ENCODE data around the gene SLC9B2. TPM values are rescaled to one million over a fixed set of nuclear protein-coding genes. Genes with fewer than 3 reads are reported as not detected.

The SLC9B2 gene
- total and polyA plus RNA-seq, 10 of the 15 experiments (the other 5 are each of a cell fraction or from before 2014, with no cell fraction given), result 8.9 to 32.5 (median 25.3) TPM

DNA sequence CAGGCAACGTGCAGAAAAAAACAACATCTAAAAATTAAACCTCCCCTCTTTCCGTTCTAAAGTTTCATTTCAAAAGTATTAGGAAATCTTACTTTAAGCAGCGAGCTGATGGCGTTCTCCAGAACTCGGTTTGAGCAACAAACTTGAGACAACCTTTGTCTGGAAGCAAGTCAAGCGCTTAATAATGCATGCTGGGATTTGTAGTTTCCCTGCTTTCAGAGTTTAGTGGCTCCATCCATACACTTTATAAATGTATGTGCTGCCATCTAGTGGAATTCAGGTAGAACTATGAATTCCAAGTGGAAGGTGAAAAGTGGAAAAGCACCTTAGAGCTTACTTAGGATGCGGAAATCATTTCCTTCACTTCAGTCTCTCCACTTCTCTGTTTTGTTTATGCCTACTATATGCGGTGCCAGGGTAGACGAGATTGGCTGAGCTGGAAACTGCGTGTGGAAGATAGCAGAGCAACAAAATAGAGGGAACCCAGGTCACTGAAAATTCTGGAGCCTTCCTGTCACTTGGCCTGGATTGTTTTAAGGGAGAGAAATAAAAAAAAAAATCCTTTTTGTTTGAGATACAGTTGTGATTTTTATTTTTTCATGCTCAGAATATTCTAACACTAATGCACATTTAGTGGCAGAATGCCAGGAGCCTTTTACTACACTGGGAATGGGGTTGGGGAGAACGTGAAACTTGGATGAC is 23.3 kb upstream of the SLC9B2 start, which contains the start of gene BDH2 (continued):
- TF ChIP-seq, protein P1, sequence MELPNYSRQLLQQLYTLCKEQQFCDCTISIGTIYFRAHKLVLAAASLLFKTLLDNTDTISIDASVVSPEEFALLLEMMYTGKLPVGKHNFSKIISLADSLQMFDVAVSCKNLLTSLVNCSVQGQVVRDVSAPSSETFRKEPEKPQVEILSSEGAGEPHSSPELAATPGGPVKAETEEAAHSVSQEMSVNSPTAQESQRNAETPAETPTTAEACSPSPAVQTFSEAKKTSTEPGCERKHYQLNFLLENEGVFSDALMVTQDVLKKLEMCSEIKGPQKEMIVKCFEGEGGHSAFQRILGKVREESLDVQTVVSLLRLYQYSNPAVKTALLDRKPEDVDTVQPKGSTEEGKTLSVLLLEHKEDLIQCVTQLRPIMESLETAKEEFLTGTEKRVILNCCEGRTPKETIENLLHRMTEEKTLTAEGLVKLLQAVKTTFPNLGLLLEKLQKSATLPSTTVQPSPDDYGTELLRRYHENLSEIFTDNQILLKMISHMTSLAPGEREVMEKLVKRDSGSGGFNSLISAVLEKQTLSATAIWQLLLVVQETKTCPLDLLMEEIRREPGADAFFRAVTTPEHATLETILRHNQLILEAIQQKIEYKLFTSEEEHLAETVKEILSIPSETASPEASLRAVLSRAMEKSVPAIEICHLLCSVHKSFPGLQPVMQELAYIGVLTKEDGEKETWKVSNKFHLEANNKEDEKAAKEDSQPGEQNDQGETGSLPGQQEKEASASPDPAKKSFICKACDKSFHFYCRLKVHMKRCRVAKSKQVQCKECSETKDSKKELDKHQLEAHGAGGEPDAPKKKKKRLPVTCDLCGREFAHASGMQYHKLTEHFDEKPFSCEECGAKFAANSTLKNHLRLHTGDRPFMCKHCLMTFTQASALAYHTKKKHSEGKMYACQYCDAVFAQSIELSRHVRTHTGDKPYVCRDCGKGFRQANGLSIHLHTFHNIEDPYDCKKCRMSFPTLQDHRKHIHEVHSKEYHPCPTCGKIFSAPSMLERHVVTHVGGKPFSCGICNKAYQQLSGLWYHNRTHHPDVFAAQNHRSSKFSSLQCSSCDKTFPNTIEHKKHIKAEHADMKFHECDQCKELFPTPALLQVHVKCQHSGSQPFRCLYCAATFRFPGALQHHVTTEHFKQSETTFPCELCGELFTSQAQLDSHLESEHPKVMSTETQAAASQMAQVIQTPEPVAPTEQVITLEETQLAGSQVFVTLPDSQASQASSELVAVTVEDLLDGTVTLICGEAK (IDR thresholded peaks at IDR 0.05; ENCODE audit: borderline replicate concordance), result no peak
- TF ChIP-seq IKZF2 (IDR thresholded peaks at IDR 0.05) (peak; percentile 29 to 36; a peak in 2 of 4 replicates), PAX5 (IDR thresholded peaks at IDR 0.05; ENCODE audit: borderline replicate concordance, low read depth, low read length) (no peak), SMAD1 (IDR thresholded peaks at IDR 0.05; ENCODE audit: low read depth, partially characterized antibody) (no peak), CBX5 (IDR thresholded peaks at IDR 0.05; ENCODE audit: low read depth) (no peak), RUNX3 (IDR thresholded peaks at IDR 0.05; ENCODE audit: low read length) (no peak), ZSCAN29 (IDR thresholded peaks at IDR 0.05) (no peak), JUND (IDR thresholded peaks at IDR 0.05; ENCODE audit: low read depth, low read length) (no peak), NR2C2 (IDR thresholded peaks at IDR 0.05; ENCODE audit: borderline replicate concordance, control insufficient read depth, insufficient read length, low read depth) (no peak), ZNF622 (IDR thresholded peaks at IDR 0.05) (no peak), POU2F2 (IDR thresholded peaks at IDR 0.05; ENCODE audit: borderline replicate concordance, low read depth, low read length) (0 out of 3 replicates have a peak, but pooled peaks have one; percentile 33), SREBF2 (IDR thresholded peaks at IDR 0.05; ENCODE audit: low read length) (no peak)
- TF ChIP-seq, protein P2, sequence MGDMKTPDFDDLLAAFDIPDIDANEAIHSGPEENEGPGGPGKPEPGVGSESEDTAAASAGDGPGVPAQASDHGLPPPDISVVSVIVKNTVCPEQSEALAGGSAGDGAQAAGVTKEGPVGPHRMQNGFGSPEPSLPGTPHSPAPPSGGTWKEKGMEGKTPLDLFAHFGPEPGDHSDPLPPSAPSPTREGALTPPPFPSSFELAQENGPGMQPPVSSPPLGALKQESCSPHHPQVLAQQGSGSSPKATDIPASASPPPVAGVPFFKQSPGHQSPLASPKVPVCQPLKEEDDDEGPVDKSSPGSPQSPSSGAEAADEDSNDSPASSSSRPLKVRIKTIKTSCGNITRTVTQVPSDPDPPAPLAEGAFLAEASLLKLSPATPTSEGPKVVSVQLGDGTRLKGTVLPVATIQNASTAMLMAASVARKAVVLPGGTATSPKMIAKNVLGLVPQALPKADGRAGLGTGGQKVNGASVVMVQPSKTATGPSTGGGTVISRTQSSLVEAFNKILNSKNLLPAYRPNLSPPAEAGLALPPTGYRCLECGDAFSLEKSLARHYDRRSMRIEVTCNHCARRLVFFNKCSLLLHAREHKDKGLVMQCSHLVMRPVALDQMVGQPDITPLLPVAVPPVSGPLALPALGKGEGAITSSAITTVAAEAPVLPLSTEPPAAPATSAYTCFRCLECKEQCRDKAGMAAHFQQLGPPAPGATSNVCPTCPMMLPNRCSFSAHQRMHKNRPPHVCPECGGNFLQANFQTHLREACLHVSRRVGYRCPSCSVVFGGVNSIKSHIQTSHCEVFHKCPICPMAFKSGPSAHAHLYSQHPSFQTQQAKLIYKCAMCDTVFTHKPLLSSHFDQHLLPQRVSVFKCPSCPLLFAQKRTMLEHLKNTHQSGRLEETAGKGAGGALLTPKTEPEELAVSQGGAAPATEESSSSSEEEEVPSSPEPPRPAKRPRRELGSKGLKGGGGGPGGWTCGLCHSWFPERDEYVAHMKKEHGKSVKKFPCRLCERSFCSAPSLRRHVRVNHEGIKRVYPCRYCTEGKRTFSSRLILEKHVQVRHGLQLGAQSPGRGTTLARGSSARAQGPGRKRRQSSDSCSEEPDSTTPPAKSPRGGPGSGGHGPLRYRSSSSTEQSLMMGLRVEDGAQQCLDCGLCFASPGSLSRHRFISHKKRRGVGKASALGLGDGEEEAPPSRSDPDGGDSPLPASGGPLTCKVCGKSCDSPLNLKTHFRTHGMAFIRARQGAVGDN (IDR thresholded peaks at IDR 0.05), result no peak
- TF ChIP-seq, protein P3, sequence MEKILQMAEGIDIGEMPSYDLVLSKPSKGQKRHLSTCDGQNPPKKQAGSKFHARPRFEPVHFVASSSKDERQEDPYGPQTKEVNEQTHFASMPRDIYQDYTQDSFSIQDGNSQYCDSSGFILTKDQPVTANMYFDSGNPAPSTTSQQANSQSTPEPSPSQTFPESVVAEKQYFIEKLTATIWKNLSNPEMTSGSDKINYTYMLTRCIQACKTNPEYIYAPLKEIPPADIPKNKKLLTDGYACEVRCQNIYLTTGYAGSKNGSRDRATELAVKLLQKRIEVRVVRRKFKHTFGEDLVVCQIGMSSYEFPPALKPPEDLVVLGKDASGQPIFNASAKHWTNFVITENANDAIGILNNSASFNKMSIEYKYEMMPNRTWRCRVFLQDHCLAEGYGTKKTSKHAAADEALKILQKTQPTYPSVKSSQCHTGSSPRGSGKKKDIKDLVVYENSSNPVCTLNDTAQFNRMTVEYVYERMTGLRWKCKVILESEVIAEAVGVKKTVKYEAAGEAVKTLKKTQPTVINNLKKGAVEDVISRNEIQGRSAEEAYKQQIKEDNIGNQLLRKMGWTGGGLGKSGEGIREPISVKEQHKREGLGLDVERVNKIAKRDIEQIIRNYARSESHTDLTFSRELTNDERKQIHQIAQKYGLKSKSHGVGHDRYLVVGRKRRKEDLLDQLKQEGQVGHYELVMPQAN (conservative IDR thresholded peaks at IDR 0.05), result no peak
- TF ChIP-seq, protein P4, sequence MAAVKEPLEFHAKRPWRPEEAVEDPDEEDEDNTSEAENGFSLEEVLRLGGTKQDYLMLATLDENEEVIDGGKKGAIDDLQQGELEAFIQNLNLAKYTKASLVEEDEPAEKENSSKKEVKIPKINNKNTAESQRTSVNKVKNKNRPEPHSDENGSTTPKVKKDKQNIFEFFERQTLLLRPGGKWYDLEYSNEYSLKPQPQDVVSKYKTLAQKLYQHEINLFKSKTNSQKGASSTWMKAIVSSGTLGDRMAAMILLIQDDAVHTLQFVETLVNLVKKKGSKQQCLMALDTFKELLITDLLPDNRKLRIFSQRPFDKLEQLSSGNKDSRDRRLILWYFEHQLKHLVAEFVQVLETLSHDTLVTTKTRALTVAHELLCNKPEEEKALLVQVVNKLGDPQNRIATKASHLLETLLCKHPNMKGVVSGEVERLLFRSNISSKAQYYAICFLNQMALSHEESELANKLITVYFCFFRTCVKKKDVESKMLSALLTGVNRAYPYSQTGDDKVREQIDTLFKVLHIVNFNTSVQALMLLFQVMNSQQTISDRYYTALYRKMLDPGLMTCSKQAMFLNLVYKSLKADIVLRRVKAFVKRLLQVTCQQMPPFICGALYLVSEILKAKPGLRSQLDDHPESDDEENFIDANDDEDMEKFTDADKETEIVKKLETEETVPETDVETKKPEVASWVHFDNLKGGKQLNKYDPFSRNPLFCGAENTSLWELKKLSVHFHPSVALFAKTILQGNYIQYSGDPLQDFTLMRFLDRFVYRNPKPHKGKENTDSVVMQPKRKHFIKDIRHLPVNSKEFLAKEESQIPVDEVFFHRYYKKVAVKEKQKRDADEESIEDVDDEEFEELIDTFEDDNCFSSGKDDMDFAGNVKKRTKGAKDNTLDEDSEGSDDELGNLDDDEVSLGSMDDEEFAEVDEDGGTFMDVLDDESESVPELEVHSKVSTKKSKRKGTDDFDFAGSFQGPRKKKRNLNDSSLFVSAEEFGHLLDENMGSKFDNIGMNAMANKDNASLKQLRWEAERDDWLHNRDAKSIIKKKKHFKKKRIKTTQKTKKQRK (IDR thresholded peaks at IDR 0.05; ENCODE audit: low read depth, low read length), result no peak
